IMR-90 (cell line): ENCODE results near the gene NGB. TPM values are rescaled to one million over a fixed set of nuclear protein-coding genes. Genes with fewer than 3 reads are reported as not detected.

Experiments used
- ATAC-seq: fragments of 200-7000 bp; cut with Tn5 transposase; 2 replicates; pipeline ENCODE4 v1.9.1; 2020; ENCODE audit warnings: low read depth, mild to moderate bottlenecking, moderate library complexity
- BruUV-seq: library from RNA; stranded (reverse); fragments of 400-500 nt; replicated peaks from 2 replicates; lab custom pipeline; 2021; lab: Mats Ljungman, UMichigan
- CTCF ChIA-PET: fragments of 300-600 bp; formaldehyde crosslinking; extraction: SDS; loops from one replicate; lab custom pipeline; 2021; ENCODE audit warnings: antibody characterized with exemption; lab: Yijun Ruan, JAX
- POLR2A ChIA-PET: fragments of 300-600 bp; sonication (Branson Sonifier 250); formaldehyde crosslinking; loops from one replicate; lab custom pipeline; 2022; ENCODE audit warnings: antibody characterized with exemption; ENCODE audit not compliant: unreplicated experiment; lab: Charles Lee
- DNase-seq: peaks from one replicate; pipeline ENCODE4 v3.0.0; 2013
- H2AFZ ChIP-seq: replicated peaks from 2 replicates; pipeline ENCODE3; 2013; ENCODE audit warnings: low read length, mild to moderate bottlenecking; ENCODE audit not compliant: poor library complexity
- H2AK5ac ChIP-seq: 2 replicates; pipeline ENCODE4 v1.6.1; 2013; ENCODE audit warnings: low read depth, low read length, inconsistent platforms
- H2AK9ac ChIP-seq: replicated peaks from 2 replicates; pipeline ENCODE3; 2013; ENCODE audit warnings: mild to moderate bottlenecking, low read depth, low read length, moderate library complexity; ENCODE audit not compliant: poor library complexity
- H2BK120ac ChIP-seq: 2 replicates; pipeline ENCODE4 v1.6.1; 2013; ENCODE audit warnings: low read depth, low read length, inconsistent platforms
- H2BK15ac ChIP-seq: 3 replicates; pipeline ENCODE4 v1.6.1; 2013; ENCODE audit warnings: low read depth, low read length, inconsistent platforms
- H2BK20ac ChIP-seq: 2 replicates; pipeline ENCODE4 v1.6.1; 2013; ENCODE audit warnings: low read depth, mild to moderate bottlenecking, inconsistent platforms, low read length, moderate library complexity
- H2BK5ac ChIP-seq: 2 replicates; pipeline ENCODE4 v1.6.1; 2013; ENCODE audit warnings: mild to moderate bottlenecking, low read depth, low read length, inconsistent platforms; ENCODE audit not compliant: poor library complexity, severe bottlenecking
- H3K14ac ChIP-seq: replicated peaks from 2 replicates; pipeline ENCODE4 v1.6.1; 2013; ENCODE audit warnings: low read depth, low read length, inconsistent platforms
- H3K18ac ChIP-seq: 2 replicates; pipeline ENCODE4 v1.6.1; 2013; ENCODE audit warnings: low read depth, low read length, control low read depth
- H3K23ac ChIP-seq: 2 replicates; pipeline ENCODE4 v1.6.1; 2013; ENCODE audit warnings: low read depth, low read length, inconsistent platforms
- H3K27ac ChIP-seq: 2 replicates; pipeline ENCODE4 v1.5.1; 2013; ENCODE audit warnings: mild to moderate bottlenecking, control low read depth, low read length; ENCODE audit not compliant: insufficient read depth
- H3K27me3 ChIP-seq: 2 replicates; pipeline ENCODE4 v1.6.1; 2013; ENCODE audit warnings: low read length; ENCODE audit not compliant: control insufficient read depth, insufficient read depth
- H3K36me3 ChIP-seq: 2 replicates; pipeline ENCODE4 v1.6.1; 2013; ENCODE audit warnings: low read length, mixed read lengths; ENCODE audit not compliant: control insufficient read depth, insufficient read depth
- H3K4ac ChIP-seq: 2 replicates; pipeline ENCODE4 v1.6.1; 2013; ENCODE audit warnings: low read depth, low read length, inconsistent platforms
- H3K4me1 ChIP-seq: 2 replicates; pipeline ENCODE4 v1.6.1; 2013; ENCODE audit warnings: low read length, mixed read lengths; ENCODE audit not compliant: control insufficient read depth, insufficient read depth
- H3K4me2 ChIP-seq: 2 replicates; pipeline ENCODE4 v1.6.1; 2013; ENCODE audit warnings: low read depth, mild to moderate bottlenecking, control low read depth, low read length, moderate library complexity
- H3K4me3 ChIP-seq: 2 replicates; pipeline ENCODE4 v1.5.1; 2013; ENCODE audit warnings: low read depth, mild to moderate bottlenecking, control low read depth, low read length, moderate library complexity; ENCODE audit not compliant: insufficient read depth
- H3K56ac ChIP-seq: 2 replicates; pipeline ENCODE4 v1.6.1; 2013; ENCODE audit warnings: low read length, inconsistent platforms; ENCODE audit not compliant: insufficient read depth; ENCODE audit errors: extremely low read depth
- H3K79me1 ChIP-seq, 2 experiments: 2 replicates each; pipeline ENCODE4 v1.6.1; 2013; ENCODE audit warnings: low read length in 2 of 2, inconsistent platforms in 1 of 2, low read depth in 1 of 2
- H3K9ac ChIP-seq: 2 replicates; pipeline ENCODE4 v1.6.1; 2013; ENCODE audit warnings: low read depth, low read length, control low read depth
- H3K9me1 ChIP-seq: 2 replicates; pipeline ENCODE4 v1.6.1; 2013; ENCODE audit warnings: low read length, inconsistent platforms; ENCODE audit not compliant: insufficient read depth
- H3K9me3 ChIP-seq: 2 replicates; pipeline ENCODE4 v1.6.1; 2013; ENCODE audit warnings: low read length; ENCODE audit not compliant: control insufficient read depth, insufficient read depth
- H4K20me1 ChIP-seq: 2 replicates; pipeline ENCODE4 v1.6.1; 2013; ENCODE audit warnings: low read length, inconsistent platforms; ENCODE audit not compliant: insufficient read depth
- H4K5ac ChIP-seq: 2 replicates; pipeline ENCODE4 v1.6.1; 2013; ENCODE audit warnings: mild to moderate bottlenecking, low read depth, low read length, control low read depth
- H4K8ac ChIP-seq, 2 experiments: 2 replicates each; pipeline ENCODE4 v1.6.1; 2013; ENCODE audit warnings: low read depth in 2 of 2, low read length in 2 of 2, control low read depth in 1 of 2, inconsistent platforms in 1 of 2
- H4K91ac ChIP-seq: 2 replicates; pipeline ENCODE4 v1.6.1; 2013; ENCODE audit warnings: low read depth, low read length, inconsistent platforms; ENCODE audit not compliant: insufficient read depth
- MAFK ChIP-seq: IDR thresholded peaks from 2 replicates; pipeline ENCODE4 v1.6.1; 2012; ENCODE audit warnings: low read depth, low read length, improper control_type of control experiment
- POLR2A ChIP-seq: IDR thresholded peaks from 2 replicates; pipeline ENCODE4 v1.6.1; 2012; ENCODE audit warnings: mild to moderate bottlenecking, low read depth, low read length
- RFX5 ChIP-seq: IDR thresholded peaks from 2 replicates; pipeline ENCODE4 v1.8.0; 2012; ENCODE audit warnings: low read depth, mild to moderate bottlenecking, low read length, moderate library complexity
- USF2 ChIP-seq: fragments of 150-350 bp; IDR thresholded peaks from 2 replicates; pipeline ENCODE4 v1.6.1; 2017; ENCODE audit warnings: mild to moderate bottlenecking, antibody characterized with exemption, low read length, low read depth
- WGBS, 2 experiments: methylation state at CpG; one replicate each; pipeline versions ENCODE4 v1.1.5 to v1.1.7; 2013; ENCODE audit warnings: missing lambda C conversion rate in 2 of 2; ENCODE audit not compliant: insufficient read length in 1 of 2; ENCODE audit errors: extremely low coverage in 2 of 2; 5-methylcytosine and 5-hydroxymethylcytosine counted together
- dilution Hi-C: fragments of 300-500 bp; cut with HindIII; formaldehyde crosslinking; loops from one replicate; pipeline ENCODE4 v1.14.3; 2018; ENCODE audit warnings: low sequenced_read_pairs; ENCODE audit not compliant: unreplicated experiment
- in situ Hi-C: fragments of 300-500 bp; cut with MboI; formaldehyde crosslinking; loops from 3 replicates; pipeline ENCODE4 v1.14.3; 2019; ENCODE audit warnings: low sequenced_read_pairs, inconsistent platforms, mixed read lengths
- intact Hi-C: fragments of 100-400 bp; cut with micrococcal nuclease; formaldehyde crosslinking; loops from 2 replicates; pipeline ENCODE4 v1.10.0; 2022
- polyA plus RNA-seq, 3 experiments: library from polyadenylated mRNA; depleted of rRNA; stranded (reverse); fragments of >200 nt; gene quantifications; 2 replicates each; pipeline ENCODE4 v1.2.3, GENCODE V29; 2012; ENCODE audit warnings: low replicate concordance in 1 of 3
- total RNA-seq: library from RNA; depleted of rRNA; stranded (reverse); fragments of >200 nt; gene quantifications from 2 replicates; pipeline ENCODE4 v1.2.3, GENCODE V29; 2012

Gene NGB
- total and polyA plus RNA-seq, 2 of the 4 experiments (the other 2 are of a cell fraction): not detected

GRCh38 chr14:77228056-77228455 lies 43.0 kb downstream of the NGB start:
- no TSS peak for BruUV-seq

More at GRCh38 chr14:77228056-77228455, 43.0 kb downstream of the NGB start:
- CTCF ChIA-PET: no interaction called here
- Histone ChIP-seq H2BK20ac (no peak overlapping the region), H4K8ac (no peak overlapping the region), H2BK5ac (no peak overlapping the region), H2BK120ac (no peak overlapping the region), H3K18ac (no peak overlapping the region), H3K27ac (no peak overlapping the region), H2AFZ (no peak overlapping the region), H4K5ac (no peak overlapping the region), H4K20me1 (no peaks in the 10 kb centered on the region), H3K9me3 (no peaks in the 10 kb centered on the region), H3K9me1 (no peaks in the 10 kb centered on the region), H3K79me1 (no peaks in the 10 kb centered on the region), H3K4me3 (no peak overlapping the region), H3K56ac (no peak overlapping the region), H3K36me3 (no peaks in the 10 kb centered on the region), H3K4me2 (no peak overlapping the region), H3K4ac (no peak overlapping the region), H3K27me3 (peaks cover 4% of the 10 kb centered on the region; the same call in 1 of the 2 replicates), H2AK5ac (no peak overlapping the region), H4K91ac (no peak overlapping the region), H3K23ac (no peak overlapping the region), H3K14ac (no peak overlapping the region), H3K9ac (no peak overlapping the region), H2AK9ac (no peak overlapping the region), H3K4me1 (no peaks in the 10 kb centered on the region), H2BK15ac (no peak overlapping the region)
- in situ Hi-C loops: no loop called here
- WGBS, 2 experiments: no CpG with 5 or more reads among the region's 6 CpGs
- dilution Hi-C loops: no loop called here
- no peak for TF ChIP-seq MAFK
- TF ChIP-seq USF2: no peak
- no peak for TF ChIP-seq RFX5
- no peak for TF ChIP-seq POLR2A
- DNase-seq (no peak), ATAC-seq (no peak)
- POLR2A ChIA-PET: no interaction called here
- intact Hi-C loops: no loop called here
